H1 (cell line): ENCODE data around the gene ARHGEF38. TPM values are rescaled to one million over a fixed set of nuclear protein-coding genes. Genes with fewer than 3 reads are reported as not detected.

Source experiments
- ASH2L ChIP-seq: fragments of 200-600, 300-600 bp; sonication (generic); IDR thresholded peaks from one replicate; pipeline ENCODE4 v1.7.1; 2017; ENCODE audit warnings: low read length
- CHD7 ChIP-seq: fragments of 300-600 bp; sonication (generic); IDR thresholded peaks from 2 replicates; pipeline ENCODE4 v1.7.1; 2012; ENCODE audit warnings: low read length, moderate library complexity, mild to moderate bottlenecking, inconsistent platforms; ENCODE audit not compliant: insufficient replicate concordance
- MAFK ChIP-seq: IDR thresholded peaks from 2 replicates; pipeline ENCODE4 v1.6.1; 2012; ENCODE audit warnings: low read depth, mild to moderate bottlenecking, improper control_type of control experiment, low read length
- SRF ChIP-seq: IDR thresholded peaks from 2 replicates; pipeline ENCODE4 v1.6.1; 2011; ENCODE audit warnings: mild to moderate bottlenecking, low read depth, low read length, moderate library complexity
- polyA plus RNA-seq, 7 experiments: library from polyadenylated mRNA; depleted of rRNA in 3 of 7; stranded (reverse) in 5 of 7; unstranded in 2 of 7; fragments of >200 nt in 5 of 7; fragments of 200-250 nt in 2 of 7; gene quantifications; 1 replicate in 5 of 7; 2 replicates in 1 of 7; 4 replicates in 1 of 7; pipeline versions ENCODE4 v1.2.1 to v1.2.3, GENCODE V29; 2011 to 2013; ENCODE audit warnings: missing spikeins in 2 of 7, mixed read lengths in 2 of 7
- total RNA-seq: library from RNA; stranded (reverse); fragmentation: NEBNext Ultra II Directional; extraction: Animal tissue kit (Norgen Biotek cat#: 25700); gene quantifications from 2 replicates; pipeline ENCODE4 v1.2.1, GENCODE V29; 2021

The ARHGEF38 gene
- total and polyA plus RNA-seq, 2 of the 8 experiments (the other 6 are each of a cell fraction or from before 2014, with no cell fraction given) = not detected

- TF ChIP-seq CHD7 (no peak), SRF (no peak), ASH2L (no peak), MAFK (no peak)
Measured at GRCh38 chr4:105710012-105710600, 157.7 kb downstream of the ARHGEF38 start (continued).
